ENCODE data around the gene TAF15. TPM values are rescaled to one million over a fixed set of nuclear protein-coding genes. Genes with fewer than 3 reads are reported as not detected.

TAF15 gene
- polyA plus RNA-seq, 1 donor from 2014 or later = 45.8 TPM

- no peaks in the 10 kb centered on the region for H3K9me2 ChIP-seq (ENCODE audit: insufficient read depth, low read length)
- no peaks in the 10 kb centered on the region for H3K36me3 ChIP-seq (ENCODE audit: insufficient read depth, low read length)
- no peaks in the 10 kb centered on the region for H3F3A ChIP-seq (ENCODE audit: insufficient read depth, low read length, poor library complexity, severe bottlenecking)
- H2AFZ ChIP-seq (ENCODE audit: low read depth, low read length) = no peak overlapping the region
- no peak overlapping the region for H3K9ac ChIP-seq (ENCODE audit: low read length)
- no peaks in the 10 kb centered on the region for H3K27me3 ChIP-seq (ENCODE audit: insufficient read depth, low read depth, low read length)
- no peak overlapping the region for H3K27ac ChIP-seq (ENCODE audit: low read length)
- TF ChIP-seq MXI1 (conservative IDR thresholded peaks at IDR 0.05; ENCODE audit: poor library complexity, severe bottlenecking) (no peak), TAF1 (IDR thresholded peaks at IDR 0.05; ENCODE audit: low read depth) (no peak), EP300 (conservative IDR thresholded peaks at IDR 0.05; ENCODE audit: poor library complexity, severe bottlenecking) (no peak), POLR2AphosphoS5 (IDR thresholded peaks at IDR 0.05) (no peak), SMC3 (conservative IDR thresholded peaks at IDR 0.05; ENCODE audit: poor library complexity) (no peak), EZH2 (IDR thresholded peaks at IDR 0.05; ENCODE audit: borderline replicate concordance, insufficient read depth, low read length, poor library complexity, severe bottlenecking) (no peak), RAD21 (conservative IDR thresholded peaks at IDR 0.05) (no peak)
- TF ChIP-seq, protein P1, sequence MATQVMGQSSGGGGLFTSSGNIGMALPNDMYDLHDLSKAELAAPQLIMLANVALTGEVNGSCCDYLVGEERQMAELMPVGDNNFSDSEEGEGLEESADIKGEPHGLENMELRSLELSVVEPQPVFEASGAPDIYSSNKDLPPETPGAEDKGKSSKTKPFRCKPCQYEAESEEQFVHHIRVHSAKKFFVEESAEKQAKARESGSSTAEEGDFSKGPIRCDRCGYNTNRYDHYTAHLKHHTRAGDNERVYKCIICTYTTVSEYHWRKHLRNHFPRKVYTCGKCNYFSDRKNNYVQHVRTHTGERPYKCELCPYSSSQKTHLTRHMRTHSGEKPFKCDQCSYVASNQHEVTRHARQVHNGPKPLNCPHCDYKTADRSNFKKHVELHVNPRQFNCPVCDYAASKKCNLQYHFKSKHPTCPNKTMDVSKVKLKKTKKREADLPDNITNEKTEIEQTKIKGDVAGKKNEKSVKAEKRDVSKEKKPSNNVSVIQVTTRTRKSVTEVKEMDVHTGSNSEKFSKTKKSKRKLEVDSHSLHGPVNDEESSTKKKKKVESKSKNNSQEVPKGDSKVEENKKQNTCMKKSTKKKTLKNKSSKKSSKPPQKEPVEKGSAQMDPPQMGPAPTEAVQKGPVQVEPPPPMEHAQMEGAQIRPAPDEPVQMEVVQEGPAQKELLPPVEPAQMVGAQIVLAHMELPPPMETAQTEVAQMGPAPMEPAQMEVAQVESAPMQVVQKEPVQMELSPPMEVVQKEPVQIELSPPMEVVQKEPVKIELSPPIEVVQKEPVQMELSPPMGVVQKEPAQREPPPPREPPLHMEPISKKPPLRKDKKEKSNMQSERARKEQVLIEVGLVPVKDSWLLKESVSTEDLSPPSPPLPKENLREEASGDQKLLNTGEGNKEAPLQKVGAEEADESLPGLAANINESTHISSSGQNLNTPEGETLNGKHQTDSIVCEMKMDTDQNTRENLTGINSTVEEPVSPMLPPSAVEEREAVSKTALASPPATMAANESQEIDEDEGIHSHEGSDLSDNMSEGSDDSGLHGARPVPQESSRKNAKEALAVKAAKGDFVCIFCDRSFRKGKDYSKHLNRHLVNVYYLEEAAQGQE (IDR thresholded peaks at IDR 0.05; ENCODE audit: borderline replicate concordance) = no peak
- TF ChIP-seq, protein P2, sequence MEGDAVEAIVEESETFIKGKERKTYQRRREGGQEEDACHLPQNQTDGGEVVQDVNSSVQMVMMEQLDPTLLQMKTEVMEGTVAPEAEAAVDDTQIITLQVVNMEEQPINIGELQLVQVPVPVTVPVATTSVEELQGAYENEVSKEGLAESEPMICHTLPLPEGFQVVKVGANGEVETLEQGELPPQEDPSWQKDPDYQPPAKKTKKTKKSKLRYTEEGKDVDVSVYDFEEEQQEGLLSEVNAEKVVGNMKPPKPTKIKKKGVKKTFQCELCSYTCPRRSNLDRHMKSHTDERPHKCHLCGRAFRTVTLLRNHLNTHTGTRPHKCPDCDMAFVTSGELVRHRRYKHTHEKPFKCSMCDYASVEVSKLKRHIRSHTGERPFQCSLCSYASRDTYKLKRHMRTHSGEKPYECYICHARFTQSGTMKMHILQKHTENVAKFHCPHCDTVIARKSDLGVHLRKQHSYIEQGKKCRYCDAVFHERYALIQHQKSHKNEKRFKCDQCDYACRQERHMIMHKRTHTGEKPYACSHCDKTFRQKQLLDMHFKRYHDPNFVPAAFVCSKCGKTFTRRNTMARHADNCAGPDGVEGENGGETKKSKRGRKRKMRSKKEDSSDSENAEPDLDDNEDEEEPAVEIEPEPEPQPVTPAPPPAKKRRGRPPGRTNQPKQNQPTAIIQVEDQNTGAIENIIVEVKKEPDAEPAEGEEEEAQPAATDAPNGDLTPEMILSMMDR (IDR thresholded peaks at IDR 0.05; ENCODE audit: poor library complexity, severe bottlenecking) = no peak
- no peaks in the 10 kb centered on the region for H4K20me1 ChIP-seq (ENCODE audit: insufficient read depth)
- no peaks in the 10 kb centered on the region for H3K9me3 ChIP-seq (ENCODE audit: low read length)
- H3K79me2 ChIP-seq (replicated peaks; ENCODE audit: insufficient read depth, low read length) = no peaks in the 10 kb centered on the region
- no peak overlapping the region for H3K4me3 ChIP-seq (ENCODE audit: low read length)
- no peak overlapping the region for H3K4me2 ChIP-seq (ENCODE audit: low read length)
Observed at GRCh38 chr17:35890774-35891155, 81.5 kb downstream of the TAF15 start.

DNA sequence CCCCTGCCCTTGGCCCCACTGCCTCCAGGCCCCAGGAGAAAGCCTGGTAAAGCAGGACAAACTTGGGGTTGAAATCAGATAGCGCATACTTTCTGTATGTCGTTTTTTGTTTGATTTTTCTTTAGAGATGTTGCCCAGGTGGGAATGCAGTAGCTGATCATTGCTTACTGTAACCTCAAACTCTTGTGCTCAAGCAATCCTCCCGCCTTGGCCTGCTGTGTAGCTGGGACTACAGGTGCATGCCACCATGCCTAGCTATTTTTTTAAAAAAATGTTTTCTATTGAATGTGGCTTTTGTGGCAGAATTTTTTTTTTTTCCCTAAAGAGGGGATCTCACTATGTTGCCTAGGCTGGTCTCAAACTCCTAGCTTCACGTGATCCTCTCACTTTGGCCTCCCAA, 82.0 kb downstream of the TAF15 start:
- Histone ChIP-seq H3K9ac (ENCODE audit: low read length) (no peak overlapping the region), H3K9me2 (ENCODE audit: insufficient read depth, low read length) (no peaks in the 10 kb centered on the region), H4K20me1 (ENCODE audit: insufficient read depth) (no peaks in the 10 kb centered on the region), H3K4me3 (ENCODE audit: low read length) (no peak overlapping the region), H3K4me2 (ENCODE audit: low read length) (no peak overlapping the region), H3K27me3 (ENCODE audit: insufficient read depth, low read depth, low read length) (no peaks in the 10 kb centered on the region), H3K9me3 (ENCODE audit: low read length) (no peaks in the 10 kb centered on the region), H3K36me3 (ENCODE audit: insufficient read depth, low read length) (no peaks in the 10 kb centered on the region), H3F3A (ENCODE audit: insufficient read depth, low read length, poor library complexity, severe bottlenecking) (no peaks in the 10 kb centered on the region), H3K27ac (ENCODE audit: low read length) (no peak overlapping the region), H2AFZ (ENCODE audit: low read depth, low read length) (no peak overlapping the region), H3K79me2 (replicated peaks; ENCODE audit: insufficient read depth, low read length) (no peaks in the 10 kb centered on the region)
- TF ChIP-seq EZH2 (IDR thresholded peaks at IDR 0.05; ENCODE audit: borderline replicate concordance, insufficient read depth, low read length, poor library complexity, severe bottlenecking) = no peak
- TF ChIP-seq EP300 (conservative IDR thresholded peaks at IDR 0.05; ENCODE audit: poor library complexity, severe bottlenecking) = no peak
- no peak for TF ChIP-seq POLR2AphosphoS5 (IDR thresholded peaks at IDR 0.05)
- no peak for TF ChIP-seq MXI1 (conservative IDR thresholded peaks at IDR 0.05; ENCODE audit: poor library complexity, severe bottlenecking)
- TF ChIP-seq, protein P1 (IDR thresholded peaks at IDR 0.05; ENCODE audit: borderline replicate concordance) = no peak
- TF ChIP-seq SMC3 (conservative IDR thresholded peaks at IDR 0.05; ENCODE audit: poor library complexity) = no peak
